ENCODE data around the gene ISL1.

Gene ISL1

GRCh38 chr5:51394609-51395008, 11.4 kb downstream of the ISL1 start:
- Histone ChIP-seq H3K9me2 (replicated peaks; ENCODE audit: insufficient read depth, low read length) (no peaks in the 10 kb centered on the region), H3K36me3 (ENCODE audit: low read length) (no peaks in the 10 kb centered on the region), H3K4me3 (ENCODE audit: insufficient read depth, low read length, poor library complexity, severe bottlenecking) (no peak overlapping the region), H3K27ac (ENCODE audit: low read depth, low read length) (no peak overlapping the region), H3K9me3 (ENCODE audit: insufficient read depth, low read length) (no peaks in the 10 kb centered on the region), H3K79me2 (ENCODE audit: insufficient read depth, low read length) (no peaks in the 10 kb centered on the region), H4K20me1 (ENCODE audit: low read depth, low read length) (no peaks in the 10 kb centered on the region), H3K4me2 (ENCODE audit: low read depth, low read length, poor library complexity, severe bottlenecking) (no peak overlapping the region), H2AFZ (ENCODE audit: low read depth, low read length, severe bottlenecking) (no peak overlapping the region), H3K9ac (ENCODE audit: low read length) (no peak overlapping the region), H3F3A (ENCODE audit: insufficient read depth) (no peaks in the 10 kb centered on the region), H3K27me3 (ENCODE audit: low read length) (peaks cover 3% of the 10 kb centered on the region; the same call in 1 of the 2 replicates)
- TF ChIP-seq CTCF (IDR thresholded peaks at IDR 0.05; ENCODE audit: insufficient read depth, low read length, poor library complexity, severe bottlenecking) = no peak

GRCh38 chr5:51395245-51395644, 12.0 kb downstream of the ISL1 start:
- Histone ChIP-seq H3K36me3 (ENCODE audit: low read length) (no peaks in the 10 kb centered on the region), H3K27me3 (ENCODE audit: low read length) (peaks cover 3% of the 10 kb centered on the region; the same call in 1 of the 2 replicates), H2AFZ (ENCODE audit: low read depth, low read length, severe bottlenecking) (no peak overlapping the region), H4K20me1 (ENCODE audit: low read depth, low read length) (no peaks in the 10 kb centered on the region), H3K27ac (ENCODE audit: low read depth, low read length) (no peak overlapping the region), H3K79me2 (ENCODE audit: insufficient read depth, low read length) (no peaks in the 10 kb centered on the region), H3K9ac (ENCODE audit: low read length) (no peak overlapping the region), H3K4me3 (ENCODE audit: insufficient read depth, low read length, poor library complexity, severe bottlenecking) (no peak overlapping the region), H3K4me2 (ENCODE audit: low read depth, low read length, poor library complexity, severe bottlenecking) (no peak overlapping the region), H3F3A (ENCODE audit: insufficient read depth) (no peaks in the 10 kb centered on the region), H3K9me2 (replicated peaks; ENCODE audit: insufficient read depth, low read length) (no peaks in the 10 kb centered on the region), H3K9me3 (ENCODE audit: insufficient read depth, low read length) (no peaks in the 10 kb centered on the region)
- TF ChIP-seq EZH2phosphoT487 (conservative IDR thresholded peaks at IDR 0.05; ENCODE audit: low read length) (no peak), CTCF (IDR thresholded peaks at IDR 0.05; ENCODE audit: insufficient read depth, low read length, poor library complexity, severe bottlenecking) (no peak)

- Histone ChIP-seq H3K4me2 (ENCODE audit: low read depth, low read length, poor library complexity, severe bottlenecking) (no peak overlapping the region), H4K20me1 (ENCODE audit: low read depth, low read length) (no peaks in the 10 kb centered on the region), H3K27me3 (ENCODE audit: low read length) (peaks cover 3% of the 10 kb centered on the region; the same call in 1 of the 2 replicates), H3K27ac (ENCODE audit: low read depth, low read length) (no peak overlapping the region), H3F3A (ENCODE audit: insufficient read depth) (no peaks in the 10 kb centered on the region), H3K9me3 (ENCODE audit: insufficient read depth, low read length) (no peaks in the 10 kb centered on the region), H2AFZ (ENCODE audit: low read depth, low read length, severe bottlenecking) (no peak overlapping the region), H3K9me2 (replicated peaks; ENCODE audit: insufficient read depth, low read length) (no peaks in the 10 kb centered on the region), H3K9ac (ENCODE audit: low read length) (no peak overlapping the region), H3K36me3 (ENCODE audit: low read length) (no peaks in the 10 kb centered on the region), H3K79me2 (ENCODE audit: insufficient read depth, low read length) (no peaks in the 10 kb centered on the region), H3K4me3 (ENCODE audit: insufficient read depth, low read length, poor library complexity, severe bottlenecking) (no peak overlapping the region)
- TF ChIP-seq EZH2phosphoT487 (conservative IDR thresholded peaks at IDR 0.05; ENCODE audit: low read length) (no peak), CTCF (IDR thresholded peaks at IDR 0.05; ENCODE audit: insufficient read depth, low read length, poor library complexity, severe bottlenecking) (no peak)
These were observed 12.6 kb downstream of the ISL1 start for GRCh38 chr5:51395666-51396356.

Data from SU-DHL-6 (cell line).